22Rv1 (cell line): ENCODE results near the gene DYNC2H1.

Experiments used
- CTCF ChIP-seq: fragments of 450-650 bp; IDR thresholded peaks from 2 replicates; pipeline ENCODE4 v1.5.1; 2017; ENCODE audit warnings: mild to moderate bottlenecking
- ZFX ChIP-seq: fragments of 450-650 bp; IDR thresholded peaks from 2 replicates; pipeline ENCODE4 v1.6.1; 2017; ENCODE audit warnings: antibody characterized with exemption, borderline replicate concordance

DNA sequence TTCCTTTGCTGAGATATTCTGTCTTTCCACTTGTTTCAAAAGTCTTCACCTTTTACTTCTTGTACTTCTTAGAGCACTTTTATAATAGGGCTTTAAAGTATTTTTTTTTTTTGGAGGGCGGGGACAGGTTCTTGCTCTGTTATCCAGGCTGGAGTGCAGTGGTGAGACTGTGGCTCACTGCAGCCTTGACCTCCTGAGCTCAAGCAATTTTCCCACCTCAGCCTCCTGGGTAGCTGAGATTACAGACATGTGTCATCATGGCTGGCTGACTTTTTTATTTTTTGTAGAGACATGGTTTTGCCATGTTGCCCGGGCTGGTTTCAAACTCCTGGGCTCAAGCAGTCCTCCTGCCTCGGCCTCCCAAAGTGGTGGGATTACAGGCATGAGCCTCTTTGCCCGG lies 57.9 kb downstream of the DYNC2H1 start:
- TF ChIP-seq CTCF (no peak), ZFX (no peak)
